ENCODE measurements around the gene SLA2.
A peak's percentile ranks its signal among the peaks of the same experiment; 100 is the strongest.

The SLA2 gene

GRCh38 chr20:36672991-36673390 is 27.0 kb upstream of the SLA2 start:
- no peaks in the 10 kb centered on the region for H3K27me3 ChIP-seq (ENCODE audit: insufficient read depth, low read length)
- WGBS = 95% methylated on average over 4 of the region's 4 CpGs

GRCh38 chr20:36670665-36671357 is 24.8 kb upstream of the SLA2 start:
- H3K9me3 ChIP-seq (ENCODE audit: insufficient read depth, low read depth, low read length) = no peaks in the 10 kb centered on the region

More at GRCh38 chr20:36672991-36673390, 27.0 kb upstream of the SLA2 start:
- Histone ChIP-seq H3K36me3 (ENCODE audit: insufficient read depth, low read length) (peaks cover 3% of the 10 kb centered on the region; the same call in 1 of the 2 replicates), H3K9me3 (ENCODE audit: insufficient read depth, low read depth, low read length) (no peaks in the 10 kb centered on the region), H3K27ac (ENCODE audit: low read depth, low read length) (no peak overlapping the region), H3K4me1 (ENCODE audit: insufficient read depth, low read length) (no peaks in the 10 kb centered on the region), H3K4me3 (ENCODE audit: low read length) (no peak overlapping the region), H3K9ac (ENCODE audit: low read depth, low read length) (no peak overlapping the region)

GRCh38 chr20:36666181-36666740 is 20.3 kb upstream of the SLA2 start:
- H3K27ac ChIP-seq (ENCODE audit: low read depth, low read length) = no peak overlapping the region
- WGBS = 87% methylated on average over 4 of the region's 4 CpGs
- H3K4me3 ChIP-seq (ENCODE audit: low read length) = no peak overlapping the region
- no peaks in the 10 kb centered on the region for H3K27me3 ChIP-seq (ENCODE audit: insufficient read depth, low read length)
- H3K9ac ChIP-seq (ENCODE audit: low read depth, low read length) = no peak overlapping the region
- H3K4me1 ChIP-seq (ENCODE audit: insufficient read depth, low read length) = no peaks in the 10 kb centered on the region
- no peaks in the 10 kb centered on the region for H3K9me3 ChIP-seq (ENCODE audit: insufficient read depth, low read depth, low read length)
- H3K36me3 ChIP-seq (ENCODE audit: insufficient read depth, low read length) = peaks cover 17% of the 10 kb centered on the region

More at GRCh38 chr20:36670665-36671357, 24.8 kb upstream of the SLA2 start:
- no peaks in the 10 kb centered on the region for H3K4me1 ChIP-seq (ENCODE audit: insufficient read depth, low read length)
- no peaks in the 10 kb centered on the region for H3K27me3 ChIP-seq (ENCODE audit: insufficient read depth, low read length)
- H3K4me3 ChIP-seq (ENCODE audit: low read length) = no peak overlapping the region
- no peak overlapping the region for H3K9ac ChIP-seq (ENCODE audit: low read depth, low read length)
- no peak overlapping the region for H3K27ac ChIP-seq (ENCODE audit: low read depth, low read length)
- H3K36me3 ChIP-seq (ENCODE audit: insufficient read depth, low read length) = peaks cover 7% of the 10 kb centered on the region
- 88% methylated on average over 3 of the region's 3 CpGs for WGBS

GRCh38 chr20:36663031-36663430 is 17.0 kb upstream of the SLA2 start:
- Histone ChIP-seq H3K27me3 (ENCODE audit: insufficient read depth, low read length) (no peaks in the 10 kb centered on the region), H3K9me3 (ENCODE audit: insufficient read depth, low read depth, low read length) (no peaks in the 10 kb centered on the region), H3K4me3 (ENCODE audit: low read length) (no peak overlapping the region), H3K4me1 (ENCODE audit: insufficient read depth, low read length) (no peaks in the 10 kb centered on the region), H3K36me3 (ENCODE audit: insufficient read depth, low read length) (peaks cover 14% of the 10 kb centered on the region), H3K9ac (ENCODE audit: low read depth, low read length) (no peak overlapping the region), H3K27ac (ENCODE audit: low read depth, low read length) (no peak overlapping the region)
- WGBS = 88% methylated on average over 2 of the region's 2 CpGs

- no peak overlapping the region for H3K4me3 ChIP-seq (ENCODE audit: low read length)
- H3K27ac ChIP-seq (ENCODE audit: low read depth, low read length) = no peak overlapping the region
- H3K9ac ChIP-seq (ENCODE audit: low read depth, low read length) = no peak overlapping the region
- H3K36me3 ChIP-seq (ENCODE audit: insufficient read depth, low read length) = peaks cover 8% of the 10 kb centered on the region
- no peaks in the 10 kb centered on the region for H3K27me3 ChIP-seq (ENCODE audit: insufficient read depth, low read length)
- no peaks in the 10 kb centered on the region for H3K9me3 ChIP-seq (ENCODE audit: insufficient read depth, low read depth, low read length)
- WGBS = 96% methylated on average over 3 of the region's 3 CpGs
- H3K4me1 ChIP-seq (ENCODE audit: insufficient read depth, low read length) = no peaks in the 10 kb centered on the region
Measured at GRCh38 chr20:36658300-36658699, 12.3 kb upstream of the SLA2 start.

GRCh38 chr20:36656733-36657132 is 10.7 kb upstream of the SLA2 start:
- no peak overlapping the region for H3K4me3 ChIP-seq (ENCODE audit: low read length)
- H3K27me3 ChIP-seq (ENCODE audit: insufficient read depth, low read length) = no peaks in the 10 kb centered on the region
- H3K27ac ChIP-seq (ENCODE audit: low read depth, low read length) = no peak overlapping the region
- no peaks in the 10 kb centered on the region for H3K4me1 ChIP-seq (ENCODE audit: insufficient read depth, low read length)
- 95% methylated on average over 4 of the region's 4 CpGs for WGBS
- peaks cover 11% of the 10 kb centered on the region for H3K36me3 ChIP-seq (ENCODE audit: insufficient read depth, low read length)
- H3K9ac ChIP-seq (ENCODE audit: low read depth, low read length) = no peak overlapping the region
- H3K9me3 ChIP-seq (ENCODE audit: insufficient read depth, low read depth, low read length) = no peaks in the 10 kb centered on the region

GRCh38 chr20:36655004-36655403 is 9.0 kb upstream of the SLA2 start:
- no peak overlapping the region for H3K27ac ChIP-seq (ENCODE audit: low read depth, low read length)
- no peaks in the 10 kb centered on the region for H3K9me3 ChIP-seq (ENCODE audit: insufficient read depth, low read depth, low read length)
- peaks cover 11% of the 10 kb centered on the region for H3K36me3 ChIP-seq (ENCODE audit: insufficient read depth, low read length)
- no peak overlapping the region for H3K9ac ChIP-seq (ENCODE audit: low read depth, low read length)
- no peaks in the 10 kb centered on the region for H3K4me1 ChIP-seq (ENCODE audit: insufficient read depth, low read length)
- 97% methylated on average over 3 of the region's 3 CpGs for WGBS
- H3K27me3 ChIP-seq (ENCODE audit: insufficient read depth, low read length) = no peaks in the 10 kb centered on the region
- H3K4me3 ChIP-seq (ENCODE audit: low read length) = no peak overlapping the region

GRCh38 chr20:36654506-36654905 is 8.5 kb upstream of the SLA2 start:
- Histone ChIP-seq H3K9me3 (ENCODE audit: insufficient read depth, low read depth, low read length) (no peaks in the 10 kb centered on the region), H3K27me3 (ENCODE audit: insufficient read depth, low read length) (no peaks in the 10 kb centered on the region), H3K4me1 (ENCODE audit: insufficient read depth, low read length) (no peaks in the 10 kb centered on the region), H3K4me3 (ENCODE audit: low read length) (no peak overlapping the region), H3K36me3 (ENCODE audit: insufficient read depth, low read length) (peaks cover 11% of the 10 kb centered on the region), H3K27ac (ENCODE audit: low read depth, low read length) (no peak overlapping the region), H3K9ac (ENCODE audit: low read depth, low read length) (no peak overlapping the region)
- 95% methylated on average over 8 of the region's 8 CpGs for WGBS

- WGBS = 95% methylated on average over 9 of the region's 9 CpGs
- Histone ChIP-seq H3K4me3 (ENCODE audit: low read length) (no peak overlapping the region), H3K27ac (ENCODE audit: low read depth, low read length) (no peak overlapping the region), H3K4me1 (ENCODE audit: insufficient read depth, low read length) (no peaks in the 10 kb centered on the region), H3K36me3 (ENCODE audit: insufficient read depth, low read length) (peaks cover 11% of the 10 kb centered on the region), H3K9ac (ENCODE audit: low read depth, low read length) (no peak overlapping the region), H3K27me3 (ENCODE audit: insufficient read depth, low read length) (no peaks in the 10 kb centered on the region), H3K9me3 (ENCODE audit: insufficient read depth, low read depth, low read length) (no peaks in the 10 kb centered on the region)
Measured at GRCh38 chr20:36653456-36653855, 7.5 kb upstream of the SLA2 start.

- Histone ChIP-seq H3K9ac (ENCODE audit: low read depth, low read length) (no peak overlapping the region), H3K27me3 (ENCODE audit: insufficient read depth, low read length) (no peaks in the 10 kb centered on the region), H3K36me3 (ENCODE audit: insufficient read depth, low read length) (no peaks in the 10 kb centered on the region), H3K27ac (ENCODE audit: low read depth, low read length) (0 out of 2 replicates have a peak overlapping the region, but pooled peaks have one; percentile 6), H3K4me1 (ENCODE audit: insufficient read depth, low read length) (peaks cover 25% of the 10 kb centered on the region; the same call in 1 of the 2 replicates), H3K9me3 (ENCODE audit: insufficient read depth, low read depth, low read length) (no peaks in the 10 kb centered on the region), H3K4me3 (ENCODE audit: low read length) (no peak overlapping the region)
- WGBS = 91% methylated on average over 7 of the region's 8 CpGs
Measured at GRCh38 chr20:36647196-36648121, 1.5 kb upstream of the SLA2 start.

- Histone ChIP-seq H3K27ac (ENCODE audit: low read depth, low read length) (no peak overlapping the region), H3K4me3 (ENCODE audit: low read length) (no peak overlapping the region), H3K9ac (ENCODE audit: low read depth, low read length) (no peak overlapping the region), H3K36me3 (ENCODE audit: insufficient read depth, low read length) (no peaks in the 10 kb centered on the region), H3K9me3 (ENCODE audit: insufficient read depth, low read depth, low read length) (no peaks in the 10 kb centered on the region), H3K27me3 (ENCODE audit: insufficient read depth, low read length) (no peaks in the 10 kb centered on the region), H3K4me1 (ENCODE audit: insufficient read depth, low read length) (peaks cover 25% of the 10 kb centered on the region; the same call in 1 of the 2 replicates)
- 91% methylated on average over 3 of the region's 3 CpGs for WGBS
Measured at GRCh38 chr20:36646678-36647077, 682 bp upstream of the SLA2 start.
